Stimulated activated memory B cell treated with anti-CD40 and anti-IgM and Interleukin-4, amounts not matched to agents 10 μg/mL and 1 μg/mL and 100 μg/mL, for 72 hours (primary cell): ENCODE measurements around the gene SDE2.
"Not testable (repeated sequence)": the region's sequence is repeated elsewhere in the genome, so short reads cannot be mapped to it uniquely, and the experiment has no call there.

Experiments
- ATAC-seq: fragments of 150-1000 bp; cut with Tn5 transposase; 2 replicates; pipeline ENCODE4 v1.10.0; 2021
- H3K27ac Mint-ChIP-seq: one replicate; pipeline ENCODE4 v1.8.0; 2022; ENCODE audit warnings: mild to moderate bottlenecking, mixed read lengths
- H3K27me3 Mint-ChIP-seq: one replicate; pipeline ENCODE4 v1.8.0; 2022; ENCODE audit warnings: mixed read lengths
- H3K36me3 Mint-ChIP-seq: one replicate; pipeline ENCODE4 v1.8.0; 2022; ENCODE audit warnings: mixed read lengths
- H3K4me1 Mint-ChIP-seq: one replicate; pipeline ENCODE4 v1.8.0; 2022; ENCODE audit warnings: mixed read lengths
- H3K4me3 Mint-ChIP-seq: one replicate; pipeline ENCODE4 v1.8.0; 2022; ENCODE audit warnings: mild to moderate bottlenecking, moderate library complexity, mixed read lengths
- H3K9me3 Mint-ChIP-seq: one replicate; pipeline ENCODE4 v1.8.0; 2022; ENCODE audit warnings: mixed read lengths

The SDE2 gene

DNA sequence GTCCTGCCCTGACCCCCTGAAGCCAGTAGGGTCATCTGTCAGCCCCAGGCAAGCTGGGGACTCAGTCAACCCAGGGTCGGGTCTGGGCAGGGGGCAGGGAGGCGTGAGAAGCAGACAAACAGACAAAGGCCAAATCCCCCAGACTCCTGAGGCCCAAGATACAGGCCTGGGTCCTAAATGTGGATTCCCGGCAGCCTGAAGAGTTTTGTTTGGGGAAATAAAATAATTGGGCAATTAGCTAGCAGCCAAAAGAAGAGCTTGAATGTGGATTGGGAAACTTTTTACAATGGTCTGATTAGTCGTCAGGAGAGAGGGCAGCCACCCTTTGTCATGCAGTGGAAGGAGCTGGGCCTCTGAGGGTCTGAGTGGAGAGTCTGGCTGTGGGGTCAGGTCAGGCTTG, 53.6 kb downstream of the SDE2 start:
- no peak overlapping the region for H3K27ac Mint-ChIP-seq
- no peak overlapping the region for H3K4me3 Mint-ChIP-seq
- ATAC-seq: no peak
- peaks cover 8% of the 10 kb centered on the region for H3K4me1 Mint-ChIP-seq
- no peaks in the 10 kb centered on the region for H3K36me3 Mint-ChIP-seq
- peaks cover 14% of the 10 kb centered on the region for H3K27me3 Mint-ChIP-seq
- H3K9me3 Mint-ChIP-seq: no peaks in the 10 kb centered on the region

DNA sequence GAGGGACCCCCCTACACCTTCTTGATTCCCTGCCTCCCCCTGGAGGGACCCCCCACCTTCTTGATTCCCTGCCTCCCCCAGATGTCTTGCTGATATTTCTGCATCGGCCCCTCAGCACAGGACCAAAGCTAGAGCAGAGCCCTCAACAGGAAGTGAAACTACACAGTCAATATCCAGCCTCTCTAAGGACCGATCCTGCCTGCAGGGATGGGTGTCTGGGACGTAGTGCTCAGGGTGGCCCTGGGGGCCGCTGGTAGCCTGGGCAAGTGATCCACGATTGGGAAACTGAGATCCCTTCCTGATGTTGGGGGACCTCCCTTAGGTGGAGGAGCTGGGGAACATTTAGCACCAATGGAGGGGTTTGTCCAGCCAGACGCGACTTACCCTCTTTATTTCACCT, 54.2 kb downstream of the SDE2 start:
- Mint-ChIP-seq H3K4me3 (no peak overlapping the region), H3K9me3 (no peaks in the 10 kb centered on the region), H3K4me1 (peaks cover 8% of the 10 kb centered on the region), H3K36me3 (no peaks in the 10 kb centered on the region), H3K27me3 (peaks cover 8% of the 10 kb centered on the region), H3K27ac (no peak overlapping the region)
- peak; percentile 69 for ATAC-seq

DNA sequence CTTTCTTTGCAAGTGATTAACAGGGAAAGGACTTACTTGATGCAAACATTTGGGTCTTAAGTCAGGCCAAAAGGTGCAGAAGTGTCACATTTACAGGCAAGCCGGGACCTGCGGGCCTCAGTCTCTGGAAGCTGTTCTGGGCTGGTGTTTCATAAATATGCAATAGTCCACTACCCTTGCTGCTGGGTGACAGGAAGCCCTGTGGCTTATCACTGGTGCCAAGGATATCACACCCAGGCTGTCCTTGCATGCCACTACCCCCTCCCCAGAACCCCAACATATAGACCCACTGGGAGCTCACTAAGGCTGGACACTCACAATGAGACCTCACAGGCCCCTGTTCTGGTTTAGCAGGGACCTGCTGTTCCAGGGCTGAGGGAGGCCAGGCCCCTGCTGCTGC, 54.8 kb downstream of the SDE2 start:
- Mint-ChIP-seq H3K4me1 (peaks cover 8% of the 10 kb centered on the region), H3K9me3 (no peaks in the 10 kb centered on the region), H3K36me3 (no peaks in the 10 kb centered on the region), H3K27me3 (peaks cover 6% of the 10 kb centered on the region), H3K27ac (no peak overlapping the region), H3K4me3 (no peak overlapping the region)
- no peak for ATAC-seq

DNA sequence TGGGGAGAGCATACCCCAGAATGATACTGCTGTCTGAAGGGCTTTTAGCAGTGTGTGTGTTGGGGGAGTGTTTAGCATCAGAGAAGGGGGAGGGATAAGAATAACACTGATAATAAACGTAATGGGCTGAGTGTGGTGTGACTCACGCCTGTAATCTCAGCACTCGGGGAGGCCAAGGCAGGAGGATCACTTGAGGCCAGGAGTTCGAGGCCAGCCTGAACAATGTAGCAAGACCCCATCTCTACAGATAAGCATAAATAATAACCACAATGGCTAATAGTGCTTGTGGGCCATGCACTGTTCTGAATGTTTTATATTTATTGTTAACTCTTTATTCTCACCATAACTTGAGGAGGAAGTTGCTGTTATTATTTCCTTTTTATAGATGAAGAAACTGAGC, 55.6 kb downstream of the SDE2 start:
- Mint-ChIP-seq H3K4me3 (no peak overlapping the region), H3K9me3 (no peaks in the 10 kb centered on the region), H3K36me3 (no peaks in the 10 kb centered on the region), H3K27ac (no peak overlapping the region), H3K27me3 (peaks cover 6% of the 10 kb centered on the region), H3K4me1 (peaks cover 8% of the 10 kb centered on the region)
- ATAC-seq: no peak

DNA sequence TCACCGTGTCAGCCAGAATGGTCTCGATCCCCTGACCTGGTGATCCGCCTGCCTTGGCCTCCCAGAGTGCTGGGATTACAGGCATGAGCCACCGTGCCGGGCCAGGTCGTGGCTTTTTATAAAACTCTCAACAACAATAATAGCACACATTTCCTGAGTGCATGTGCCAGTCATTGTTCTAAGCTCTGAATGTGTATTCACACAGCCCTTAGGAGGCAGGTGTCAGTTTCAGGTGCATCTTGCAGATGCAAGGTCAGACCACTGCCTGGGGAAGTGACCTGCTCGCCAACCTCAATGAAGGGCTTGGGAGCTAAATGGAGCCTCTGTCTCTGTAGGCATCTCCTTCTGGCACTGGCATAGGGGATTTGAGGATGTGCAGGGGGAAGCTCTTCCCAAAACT, 56.6 kb downstream of the SDE2 start:
- ATAC-seq: peak; percentile 24
- Mint-ChIP-seq H3K27me3 (peaks cover under 1% of the 10 kb centered on the region), H3K9me3 (no peaks in the 10 kb centered on the region), H3K36me3 (no peaks in the 10 kb centered on the region), H3K4me3 (no peak overlapping the region), H3K27ac (no peak overlapping the region), H3K4me1 (peaks cover 8% of the 10 kb centered on the region)

DNA sequence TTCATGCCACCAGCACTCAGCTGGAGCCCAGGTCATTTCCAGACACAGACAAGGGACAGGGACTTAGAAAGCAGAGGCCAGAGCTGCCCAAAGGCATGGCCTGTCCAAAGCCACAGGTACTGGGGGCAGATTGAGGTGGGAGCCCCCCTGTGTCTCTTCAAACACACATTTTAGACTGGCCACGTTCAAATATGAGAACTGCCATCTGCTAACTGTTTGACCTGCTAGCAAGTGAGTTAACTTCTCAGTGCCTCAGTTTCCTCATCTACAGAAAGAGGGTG, 57.3 kb downstream of the SDE2 start:
- no peak for ATAC-seq
- no peaks in the 10 kb centered on the region for H3K36me3 Mint-ChIP-seq
- no peak overlapping the region for H3K4me3 Mint-ChIP-seq
- peaks cover 8% of the 10 kb centered on the region for H3K4me1 Mint-ChIP-seq
- no peaks in the 10 kb centered on the region for H3K9me3 Mint-ChIP-seq
- H3K27me3 Mint-ChIP-seq: no peaks in the 10 kb centered on the region
- no peak overlapping the region for H3K27ac Mint-ChIP-seq

DNA sequence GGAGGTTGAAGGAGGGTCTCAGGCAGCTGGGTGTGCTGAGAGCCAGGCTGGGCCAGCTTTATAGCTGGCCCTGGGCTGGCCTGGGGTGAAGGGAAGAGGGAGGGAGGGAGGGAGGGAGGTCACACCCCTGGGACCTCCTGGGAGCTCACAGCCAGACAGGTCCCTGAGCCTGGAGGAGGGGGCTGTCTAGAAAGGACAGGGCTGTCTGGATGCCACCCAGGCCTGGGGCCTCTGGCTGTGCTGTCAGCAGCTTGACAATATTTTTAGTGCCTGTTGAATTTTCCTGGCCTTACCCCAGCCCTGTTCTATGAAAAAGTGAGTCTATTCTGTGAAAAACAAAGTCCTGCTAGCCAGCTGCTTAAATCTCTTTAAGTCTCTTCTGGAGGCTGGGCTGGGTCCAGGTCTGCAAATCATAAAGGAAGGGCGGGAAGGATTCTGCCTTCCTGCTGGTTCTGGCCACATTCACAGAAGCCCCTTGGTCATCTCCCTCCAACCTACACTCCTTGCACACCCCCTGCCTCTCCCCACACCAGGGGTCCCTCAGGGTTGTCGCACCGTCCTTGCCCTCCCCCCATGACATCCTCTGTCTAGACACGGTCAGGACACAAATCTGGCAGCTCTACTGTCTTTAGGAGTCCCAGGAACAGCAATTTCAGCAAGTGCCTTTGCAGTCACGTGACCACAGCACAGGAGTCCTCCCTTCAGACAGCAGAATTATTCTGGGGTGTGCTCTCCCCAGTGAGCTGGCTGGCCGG, 57.8 kb downstream of the SDE2 start, which contains the start of gene LEFTY2:
Gene LEFTY2, minus strand, starts transcription at position 34 of the 755 bp plus-strand sequence. CDS start 80 bp downstream, outside the sequence.
- peaks cover 8% of the 10 kb centered on the region for H3K4me1 Mint-ChIP-seq
- ATAC-seq: no peak
- no peaks in the 10 kb centered on the region for H3K27me3 Mint-ChIP-seq
- no peak within 1 kb of the TSS for H3K4me3 Mint-ChIP-seq
- H3K27ac Mint-ChIP-seq: no peak within 1 kb of the TSS
- H3K36me3 Mint-ChIP-seq: no peaks in the 10 kb centered on the region
- H3K9me3 Mint-ChIP-seq: no peaks in the 10 kb centered on the region

DNA sequence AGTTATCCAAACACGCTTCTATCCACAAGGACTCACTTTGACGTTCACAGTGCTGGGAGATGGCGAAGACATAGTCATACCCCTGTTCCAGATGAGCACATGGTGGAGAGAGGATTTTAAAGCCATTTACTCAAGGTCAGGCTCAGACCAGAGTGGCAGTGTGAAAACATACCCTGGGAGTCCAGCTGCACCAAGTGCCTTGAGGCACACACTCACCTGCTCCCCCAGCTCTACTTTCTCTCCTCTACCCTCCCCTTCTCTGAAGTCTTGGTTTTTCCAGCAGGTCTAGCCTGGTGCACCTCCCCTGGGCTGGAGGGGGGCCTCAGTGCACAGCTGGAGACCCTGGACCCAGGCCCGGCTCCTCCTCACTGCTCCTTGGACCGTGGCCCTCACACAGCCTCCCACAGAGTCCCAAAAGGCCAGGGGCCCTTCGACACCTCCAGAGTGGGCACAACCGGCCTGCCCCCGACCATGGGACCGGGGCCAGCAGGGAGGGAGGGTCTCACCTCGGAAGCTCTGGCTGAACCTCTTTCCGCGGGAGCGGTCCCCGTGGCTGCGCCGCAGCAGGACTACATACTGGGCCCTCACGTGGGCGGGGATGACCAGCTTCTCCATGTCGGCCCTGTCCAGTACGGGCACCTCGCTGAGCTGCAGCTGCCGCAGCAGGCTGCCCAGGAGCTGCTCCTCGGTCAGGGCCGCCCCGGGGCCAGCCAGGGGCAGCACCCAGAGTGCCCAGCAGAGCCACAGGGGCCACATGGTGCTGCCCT, 58.6 kb downstream of the SDE2 start:
- Mint-ChIP-seq H3K4me3 (no peak overlapping the region), H3K4me1 (peaks cover 8% of the 10 kb centered on the region), H3K27me3 (no peaks in the 10 kb centered on the region), H3K36me3 (no peaks in the 10 kb centered on the region), H3K9me3 (no peaks in the 10 kb centered on the region), H3K27ac (no peak overlapping the region)
- no peak for ATAC-seq

DNA sequence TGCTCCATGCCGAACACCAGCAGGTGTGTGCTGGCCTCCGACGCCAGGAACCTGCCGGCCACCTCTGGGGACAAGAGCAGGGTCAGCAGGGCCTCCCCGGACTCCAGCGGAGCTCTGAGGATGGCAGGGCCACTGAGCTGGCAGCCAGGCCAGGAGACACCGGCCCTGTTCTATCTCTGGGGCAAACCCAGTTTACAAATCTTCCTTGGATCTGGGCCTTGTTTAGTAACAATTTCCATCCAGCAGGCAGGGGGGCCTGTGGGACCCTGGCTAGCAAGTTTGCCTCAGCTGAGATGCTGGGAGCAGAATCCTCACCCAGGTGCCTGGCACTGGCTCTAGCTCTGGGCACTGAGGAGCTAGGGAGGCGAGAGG, 59.2 kb downstream of the SDE2 start:
- ATAC-seq, H3K27ac Mint-ChIP-seq, H3K9me3 Mint-ChIP-seq, H3K4me1 Mint-ChIP-seq, H3K27me3 Mint-ChIP-seq, H3K4me3 Mint-ChIP-seq, H3K36me3 Mint-ChIP-seq: not testable (repeated sequence)

DNA sequence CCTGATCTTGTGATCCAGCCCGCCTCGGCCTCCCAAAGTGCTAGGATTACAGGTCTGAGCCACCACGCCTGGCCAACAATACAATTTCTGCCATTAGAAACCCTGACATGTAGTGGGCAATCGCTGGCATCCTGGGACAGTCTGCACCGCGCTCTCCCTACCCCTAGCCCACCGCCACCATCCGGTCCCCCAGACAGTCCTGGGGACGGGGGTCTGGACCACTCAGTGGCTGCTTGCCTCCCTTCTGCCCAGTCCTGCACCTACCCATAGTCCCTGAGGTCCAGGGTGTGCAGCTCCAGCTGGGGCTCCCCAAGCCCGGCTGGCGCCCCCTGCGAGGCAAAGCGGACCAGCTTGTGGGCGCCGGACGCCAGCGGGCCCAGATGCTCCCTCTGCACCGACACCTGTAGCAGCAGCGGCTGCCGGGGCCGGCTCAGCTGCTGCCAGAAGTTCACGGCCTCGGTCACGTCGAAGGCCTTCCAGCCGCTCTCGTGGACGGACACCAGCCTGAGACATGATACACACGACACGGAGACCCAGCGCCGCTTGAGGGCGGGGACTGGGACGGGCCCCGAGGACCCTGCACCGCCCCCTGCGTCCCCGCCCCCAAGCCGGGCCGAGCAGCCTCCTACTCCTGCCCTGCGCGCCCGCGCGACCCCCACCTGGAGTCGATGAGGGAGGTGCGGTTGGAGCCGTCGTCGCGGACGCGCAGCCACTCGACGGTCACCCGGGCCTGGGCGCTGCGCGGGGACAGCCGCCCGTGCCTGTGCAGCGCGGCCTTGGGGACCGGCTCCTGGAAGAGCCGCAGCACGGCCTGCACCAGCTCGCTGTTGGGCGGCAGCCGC, 59.8 kb downstream of the SDE2 start:
- not testable (repeated sequence) for H3K36me3 Mint-ChIP-seq, H3K4me1 Mint-ChIP-seq, H3K27me3 Mint-ChIP-seq, H3K9me3 Mint-ChIP-seq, H3K4me3 Mint-ChIP-seq, H3K27ac Mint-ChIP-seq
- peak; percentile 40 for ATAC-seq

DNA sequence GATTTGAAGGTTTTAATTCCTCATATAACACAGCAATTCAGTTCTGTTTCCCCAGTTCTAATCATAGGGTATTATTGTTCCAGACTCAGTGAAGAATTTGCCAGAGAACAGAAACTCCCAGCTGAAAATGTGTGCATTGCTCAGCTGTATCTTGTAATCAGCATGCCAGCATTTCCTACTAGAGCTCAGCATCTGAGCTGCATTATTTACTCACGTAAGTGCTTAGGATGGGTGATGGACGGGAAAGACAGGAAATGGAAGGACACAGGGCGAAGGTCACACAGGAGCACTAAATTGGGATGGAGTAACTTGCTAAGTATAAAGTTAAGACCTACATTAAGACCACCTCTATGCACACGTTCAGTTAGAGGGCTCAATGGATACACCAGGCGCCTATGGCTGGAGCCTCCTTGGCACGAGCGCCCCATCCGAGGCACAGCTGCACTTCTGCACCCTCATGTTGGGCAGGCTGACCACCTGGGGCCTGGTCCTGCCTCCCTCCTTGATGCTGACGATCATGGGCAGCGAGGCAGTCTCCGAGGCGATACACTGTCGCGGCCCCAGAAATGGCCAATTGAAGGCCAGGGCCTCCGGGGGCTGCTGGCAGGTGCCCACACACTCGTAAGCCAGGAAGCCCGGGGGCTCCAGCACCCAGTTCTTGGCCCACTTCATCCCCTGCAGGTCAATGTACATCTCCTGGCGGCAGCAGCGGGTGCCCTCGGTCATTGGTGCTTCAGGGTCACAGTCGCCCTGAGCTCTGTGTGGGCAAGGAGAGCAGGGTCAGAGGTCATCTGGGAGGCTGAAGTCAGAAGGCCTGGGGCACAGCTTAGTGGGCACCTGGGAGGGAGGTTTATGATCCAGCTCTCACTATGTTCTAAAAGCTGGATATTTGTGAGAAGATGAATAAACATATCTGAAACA, 61.8 kb downstream of the SDE2 start:
- Mint-ChIP-seq H3K27me3 (no peaks in the 10 kb centered on the region), H3K4me1 (no peaks in the 10 kb centered on the region), H3K36me3 (no peaks in the 10 kb centered on the region), H3K27ac (no peak overlapping the region), H3K4me3 (no peak overlapping the region), H3K9me3 (no peaks in the 10 kb centered on the region)
- ATAC-seq: no peak

DNA sequence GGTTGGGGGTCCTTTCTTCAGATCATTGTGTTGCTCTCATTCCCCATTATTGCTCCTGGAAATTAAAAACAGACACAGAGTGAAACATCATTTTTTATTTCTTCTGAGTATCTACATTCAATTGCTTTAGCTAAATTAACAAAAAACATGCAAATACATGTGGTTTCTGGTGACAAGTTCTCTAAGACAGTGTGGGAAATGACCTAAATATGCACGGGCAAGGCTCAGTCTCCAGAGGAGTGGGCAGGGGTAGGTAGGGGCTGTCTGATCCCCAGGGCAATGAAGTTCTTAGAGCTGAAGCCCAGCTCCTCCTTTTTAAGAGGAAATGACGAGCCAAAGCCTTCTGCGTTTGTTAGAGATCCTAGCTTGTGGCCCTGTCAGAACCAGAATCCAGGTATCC, 62.6 kb downstream of the SDE2 start:
- Mint-ChIP-seq H3K9me3 (no peaks in the 10 kb centered on the region), H3K36me3 (no peaks in the 10 kb centered on the region), H3K27ac (no peak overlapping the region), H3K4me3 (no peak overlapping the region), H3K4me1 (no peaks in the 10 kb centered on the region), H3K27me3 (no peaks in the 10 kb centered on the region)
- ATAC-seq: no peak

DNA sequence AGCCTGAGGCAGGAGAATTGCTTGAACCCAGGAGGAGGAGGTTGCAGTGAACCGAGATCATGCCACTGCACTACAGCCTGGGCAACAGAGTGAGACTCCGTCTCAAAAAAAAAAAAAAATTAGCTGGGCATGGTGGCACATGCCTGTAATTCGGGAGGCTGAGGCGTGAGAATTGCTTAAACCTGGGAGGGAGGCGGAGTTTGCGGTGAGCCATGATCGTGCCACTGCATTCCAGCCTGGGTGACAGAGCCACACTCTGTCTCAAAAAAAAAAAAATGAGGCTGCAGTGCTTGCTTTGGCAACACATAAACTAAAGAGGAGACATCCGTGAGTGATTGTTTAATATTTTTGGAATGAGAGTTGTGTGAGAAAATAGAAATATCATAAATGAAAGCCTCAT, 63.1 kb downstream of the SDE2 start:
- not testable (repeated sequence) for H3K4me1 Mint-ChIP-seq, H3K4me3 Mint-ChIP-seq, H3K27ac Mint-ChIP-seq, H3K27me3 Mint-ChIP-seq, H3K9me3 Mint-ChIP-seq, ATAC-seq, H3K36me3 Mint-ChIP-seq

DNA sequence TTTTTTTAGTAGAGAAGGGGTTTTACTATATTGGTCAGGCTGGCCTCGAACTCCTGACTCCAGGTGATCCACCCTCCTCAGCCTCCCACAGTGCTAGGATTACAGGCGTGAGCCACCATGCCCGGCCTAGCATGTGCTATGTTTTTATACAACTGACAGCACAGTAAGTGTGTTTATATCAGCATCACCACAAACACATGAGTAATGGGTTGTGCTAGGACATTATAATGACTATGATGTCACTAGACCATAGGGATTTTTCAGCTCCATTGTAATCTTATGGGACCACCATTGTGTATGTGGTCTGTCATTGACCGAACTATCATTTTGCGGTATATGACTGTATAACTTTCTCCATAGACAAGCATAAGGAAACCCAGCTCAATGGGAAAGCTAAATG, 64.4 kb downstream of the SDE2 start:
- H3K27ac Mint-ChIP-seq: no peak overlapping the region
- H3K27me3 Mint-ChIP-seq: no peaks in the 10 kb centered on the region
- ATAC-seq: no peak
- no peaks in the 10 kb centered on the region for H3K36me3 Mint-ChIP-seq
- no peaks in the 10 kb centered on the region for H3K4me1 Mint-ChIP-seq
- H3K9me3 Mint-ChIP-seq: no peaks in the 10 kb centered on the region
- no peak overlapping the region for H3K4me3 Mint-ChIP-seq

DNA sequence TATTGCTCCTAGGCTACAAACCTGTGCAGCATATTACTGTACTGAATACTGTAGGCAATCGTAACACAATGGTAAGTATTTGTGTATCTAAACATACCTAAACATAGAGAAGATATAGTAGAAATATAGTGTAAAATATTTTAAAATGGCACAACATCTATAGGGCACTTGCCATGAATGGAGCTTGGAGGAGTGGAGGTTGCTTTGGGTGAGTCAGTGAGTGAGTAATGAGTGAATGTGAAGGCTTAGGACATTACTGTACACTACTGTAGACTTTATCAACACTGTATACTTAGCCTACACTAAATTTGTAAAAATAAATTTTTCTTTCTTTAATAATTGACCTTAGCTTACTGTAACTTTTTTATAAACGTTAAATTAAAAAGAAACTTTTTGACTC, 66.1 kb downstream of the SDE2 start:
- ATAC-seq: no peak
- no peak overlapping the region for H3K4me3 Mint-ChIP-seq

More for the DNA sequence above, 66.1 kb downstream of the SDE2 start:
- Mint-ChIP-seq H3K27ac (no peak overlapping the region), H3K4me1 (no peaks in the 10 kb centered on the region), H3K9me3 (no peaks in the 10 kb centered on the region), H3K36me3 (no peaks in the 10 kb centered on the region), H3K27me3 (no peaks in the 10 kb centered on the region)
